ENCODE measurements around the gene RHOF. TPM values are rescaled to one million over a fixed set of nuclear protein-coding genes. Genes with fewer than 3 reads are reported as not detected.

Gene RHOF
- total RNA-seq, 1 experiment from 2014 or later, result 71.8 TPM

- no TSS peak for BruUV-seq (replicated peaks)
- no peak overlapping the region for H3K4me3 ChIP-seq (ENCODE audit: low read depth in 2 of 2, low read length in 2 of 2)
- H3K4me1 ChIP-seq (ENCODE audit: control insufficient read depth, insufficient read depth, low read length), result no peaks in the 10 kb centered on the region
- DNase-seq (ENCODE audit: low read depth, low spot score) (no peak), ATAC-seq (no peak)
- intact Hi-C loops (cut with micrococcal nuclease; ENCODE audit: unreplicated experiment) (no loop called here), in situ Hi-C loops (cut with HindIII; ENCODE audit: low pct_unique_long_range_greater_than_20kb, low sequenced_read_pairs) (no loop called here)
- H3K36me3 ChIP-seq (ENCODE audit: control insufficient read depth, insufficient read depth, low read length), result peaks cover 3% of the 10 kb centered on the region
- ChIA-PET CTCF (interaction anchor here (0.6 to 1.7 kb wide), 4 partner anchors 32 to 166 kb away, joined by 3 to 13 read pairs (median 7); partner anchors contain the start of genes PSMD9 and RHOF), POLR2A (interaction anchor here (0.6 to 1.4 kb wide), 2 partner anchors 10 to 148 kb away, joined by 4 to 5 read pairs; no protein-coding TSS in a partner anchor)
- TF ChIP-seq CTCF (IDR thresholded peaks at IDR 0.05) (no peak), REST (IDR thresholded peaks at IDR 0.05; ENCODE audit: insufficient read depth in 1 of 2, low read depth in 2 of 2, low read length in 1 of 2) (no peak)
- no peak overlapping the region for H3K27ac ChIP-seq (ENCODE audit: low read length)
- no peaks in the 10 kb centered on the region for H3K27me3 ChIP-seq (ENCODE audit: control insufficient read depth, insufficient read depth, low read length)
- H3K9me3 ChIP-seq (ENCODE audit: control insufficient read depth, insufficient read depth, low read depth, low read length), result no peaks in the 10 kb centered on the region
Measured at GRCh38 chr12:121826318-121827150, 33.0 kb upstream of the RHOF start.

GRCh38 chr12:121825041-121825523 lies 31.6 kb upstream of the RHOF start:
- BruUV-seq (replicated peaks), result no TSS peak
- DNase-seq (ENCODE audit: low read depth, low spot score) (no peak), ATAC-seq (0 out of 2 replicates have a peak, but pooled peaks have one; percentile 13)
- Histone ChIP-seq H3K27me3 (ENCODE audit: control insufficient read depth, insufficient read depth, low read length) (no peaks in the 10 kb centered on the region), H3K4me3 (ENCODE audit: low read depth in 2 of 2, low read length in 2 of 2) (no peak overlapping the region), H3K4me1 (ENCODE audit: control insufficient read depth, insufficient read depth, low read length) (no peaks in the 10 kb centered on the region), H3K9me3 (ENCODE audit: control insufficient read depth, insufficient read depth, low read depth, low read length) (no peaks in the 10 kb centered on the region), H3K27ac (ENCODE audit: low read length) (no peak overlapping the region), H3K36me3 (ENCODE audit: control insufficient read depth, insufficient read depth, low read length) (no peaks in the 10 kb centered on the region; the same call in none of the 2 replicates)
- intact Hi-C loops (cut with micrococcal nuclease; ENCODE audit: unreplicated experiment), result no loop called here
- ChIA-PET CTCF (interaction anchor here (1.2 kb wide), 1 partner anchor 13 kb away, joined by 4 read pairs; no protein-coding TSS in a partner anchor), POLR2A (no interaction called here)
- in situ Hi-C loops (cut with HindIII; ENCODE audit: low pct_unique_long_range_greater_than_20kb, low sequenced_read_pairs), result no loop called here
- TF ChIP-seq CTCF (IDR thresholded peaks at IDR 0.05), result no peak
